GM19351 (cell line): Measurements from ENCODE around the gene RNF166.
"Not testable (repeated sequence)": the region's sequence is repeated elsewhere in the genome, so short reads cannot be mapped to it uniquely, and the experiment has no call there.

Source experiments
- ATAC-seq: cut with Tn5 transposase; IDR thresholded peaks from one replicate; pipeline ENCODE4 v1.9.1; 2021; ENCODE audit warnings: mild to moderate bottlenecking, moderate library complexity; ENCODE audit not compliant: unreplicated experiment

RNF166 gene

GRCh38 chr16:88680554-88681083 lies 25.6 kb downstream of the RNF166 start:
- no peak for ATAC-seq

- ATAC-seq: no peak
These were observed 27.8 kb downstream of the RNF166 start for GRCh38 chr16:88678224-88678979.

- no peak for ATAC-seq
These were observed 28.5 kb downstream of the RNF166 start for GRCh38 chr16:88677721-88678120.

- no peak for ATAC-seq
These were observed 29.5 kb downstream of the RNF166 start for GRCh38 chr16:88676502-88677242.

GRCh38 chr16:88673716-88674379 lies 32.4 kb downstream of the RNF166 start:
- ATAC-seq: no peak

GRCh38 chr16:88672776-88673175 lies 33.4 kb downstream of the RNF166 start:
- no peak for ATAC-seq

- ATAC-seq: no peak
These were observed 34.4 kb downstream of the RNF166 start for GRCh38 chr16:88671806-88672205.

GRCh38 chr16:88669980-88670379 lies 36.2 kb downstream of the RNF166 start:
- ATAC-seq: no peak

- not testable (repeated sequence) for ATAC-seq
These were observed 36.7 kb downstream of the RNF166 start for GRCh38 chr16:88669493-88669892.

- ATAC-seq: no peak
These were observed 38.7 kb downstream of the RNF166 start for GRCh38 chr16:88667461-88667860.

GRCh38 chr16:88665570-88665969 lies 40.6 kb downstream of the RNF166 start:
- no peak for ATAC-seq

- no peak for ATAC-seq
These were observed 41.1 kb downstream of the RNF166 start for GRCh38 chr16:88665148-88665547.

- ATAC-seq: peak; percentile 95
These were observed 43.2 kb downstream of the RNF166 start, which contains the start of gene MVD for GRCh38 chr16:88662843-88663606. MVD (minus strand) TSS chr16:88663091; CDS start chr16:88663080, 11 bp downstream.

- ATAC-seq: no peak
These were observed 43.9 kb downstream of the RNF166 start for GRCh38 chr16:88662222-88662842.

- no peak for ATAC-seq
These were observed 44.7 kb downstream of the RNF166 start for GRCh38 chr16:88661468-88661867.

GRCh38 chr16:88659160-88659559 lies 47.0 kb downstream of the RNF166 start:
- no peak for ATAC-seq

GRCh38 chr16:88658714-88659113 lies 47.5 kb downstream of the RNF166 start:
- ATAC-seq: no peak

GRCh38 chr16:88657371-88657770 lies 48.8 kb downstream of the RNF166 start:
- no peak for ATAC-seq

GRCh38 chr16:88656291-88656980 lies 49.8 kb downstream of the RNF166 start:
- ATAC-seq: no peak
